Coronary artery (tissue), 2 donors: ENCODE results near the gene KIAA1958.
"Not testable (repeated sequence)": the region's sequence is repeated elsewhere in the genome, so short reads cannot be mapped to it uniquely, and the experiment has no call there.

Experiments used
- DNase-seq: peaks from one replicate; pipeline ENCODE4 v3.0.0-alpha.2; 2017; ENCODE audit warnings: low spot score
- H3K27ac ChIP-seq, 2 donors: fragments of 200-600 bp; sonication (generic); one replicate each; pipeline ENCODE4 v1.5.1; 2016 to 2019
- H3K4me3 ChIP-seq: fragments of 200-600 bp; sonication (generic); 2 replicates; pipeline ENCODE4 v1.5.1; 2016; ENCODE audit warnings: mild to moderate bottlenecking, moderate library complexity
- CTCF ChIP-seq: fragments of 200-600 bp; sonication (generic); IDR thresholded peaks from one replicate; pipeline ENCODE4 v1.5.1; 2019; ENCODE audit warnings: antibody characterized with exemption

KIAA1958 gene

DNA sequence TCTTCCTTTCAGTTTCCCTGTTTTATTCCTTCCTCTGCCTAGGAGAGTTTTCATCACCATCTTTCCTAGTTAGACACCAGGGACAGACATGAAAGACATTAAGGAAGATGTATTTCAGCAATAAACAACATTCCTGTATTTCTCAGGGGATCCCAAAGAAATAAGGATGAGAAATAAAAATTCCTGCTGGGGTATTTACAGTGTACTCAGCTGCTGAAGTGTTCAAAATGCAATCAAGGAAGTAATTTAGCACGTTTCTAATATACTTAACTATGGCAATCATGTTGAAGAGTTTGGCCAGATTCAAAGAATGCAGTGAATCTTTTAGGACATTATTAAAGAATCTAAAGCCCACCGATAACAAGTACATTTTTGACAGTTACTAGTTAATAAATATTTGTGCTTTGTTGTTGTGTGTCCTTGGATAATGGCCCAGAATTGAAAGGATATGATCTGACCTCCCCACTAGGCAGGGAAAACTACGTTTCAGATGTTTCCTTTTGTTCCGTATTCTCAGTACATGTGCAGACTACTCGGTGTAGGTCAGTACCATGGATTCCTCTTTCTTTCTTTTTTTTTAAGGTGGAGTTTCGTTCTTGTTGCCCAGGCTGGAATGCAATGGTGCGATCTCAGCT lies 184.5 kb downstream of the KIAA1958 start:
- Histone ChIP-seq H3K4me3 (no peak overlapping the region), H3K27ac (no peak overlapping the region)
- TF ChIP-seq CTCF: no peak
- DNase-seq: no peak

- not testable (repeated sequence) for DNase-seq, H3K27ac ChIP-seq, H3K4me3 ChIP-seq
These were observed 186.6 kb downstream of the KIAA1958 start for GRCh38 chr9:112673221-112673620.

- Histone ChIP-seq H3K27ac (no peak overlapping the region), H3K4me3 (no peak overlapping the region)
- DNase-seq: no peak
- TF ChIP-seq CTCF: no peak
These were observed 190.4 kb downstream of the KIAA1958 start for GRCh38 chr9:112677040-112677439.

DNA sequence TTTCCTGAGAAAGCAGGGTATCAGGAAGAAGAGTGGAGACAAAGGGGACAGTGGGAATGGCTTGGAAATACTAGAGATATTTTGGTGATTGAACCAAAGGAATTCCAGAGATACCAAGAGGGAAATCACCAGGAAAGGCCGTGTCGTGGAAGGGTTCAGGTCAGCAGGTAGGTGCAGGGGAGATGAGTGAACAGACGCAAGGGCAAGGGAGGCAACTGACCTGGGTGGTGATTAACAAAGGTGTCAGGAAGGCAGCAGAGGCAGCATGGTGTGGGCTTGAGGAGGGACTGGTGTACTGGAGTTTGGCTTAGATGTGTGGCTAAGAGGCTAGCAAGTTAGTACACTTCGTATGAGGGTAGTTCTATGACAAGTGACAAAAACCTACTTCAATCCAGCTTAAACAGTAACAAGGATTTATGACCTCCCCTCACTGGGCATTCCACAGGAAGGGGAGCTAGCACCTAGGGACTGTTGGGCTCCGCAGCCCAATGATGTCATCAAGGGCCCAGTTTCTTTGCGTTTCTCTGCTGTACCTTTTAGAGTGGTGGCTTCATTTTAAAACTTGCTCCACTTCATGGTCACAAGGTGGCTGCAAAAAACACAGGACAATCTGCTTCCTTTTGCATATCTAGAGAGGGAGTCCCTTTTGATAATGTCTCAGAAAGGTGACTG lies 194.2 kb downstream of the KIAA1958 start:
- H3K4me3 ChIP-seq: no peak overlapping the region
- no peak for DNase-seq
- no peak for TF ChIP-seq CTCF

GRCh38 chr9:112689161-112689740 lies 202.6 kb downstream of the KIAA1958 start:
- no peak overlapping the region for H3K27ac ChIP-seq
- no peak for DNase-seq
- no peak for TF ChIP-seq CTCF
- no peak overlapping the region for H3K4me3 ChIP-seq

More for the DNA sequence above, 194.2 kb downstream of the KIAA1958 start:
- H3K27ac ChIP-seq: no peak overlapping the region

DNA sequence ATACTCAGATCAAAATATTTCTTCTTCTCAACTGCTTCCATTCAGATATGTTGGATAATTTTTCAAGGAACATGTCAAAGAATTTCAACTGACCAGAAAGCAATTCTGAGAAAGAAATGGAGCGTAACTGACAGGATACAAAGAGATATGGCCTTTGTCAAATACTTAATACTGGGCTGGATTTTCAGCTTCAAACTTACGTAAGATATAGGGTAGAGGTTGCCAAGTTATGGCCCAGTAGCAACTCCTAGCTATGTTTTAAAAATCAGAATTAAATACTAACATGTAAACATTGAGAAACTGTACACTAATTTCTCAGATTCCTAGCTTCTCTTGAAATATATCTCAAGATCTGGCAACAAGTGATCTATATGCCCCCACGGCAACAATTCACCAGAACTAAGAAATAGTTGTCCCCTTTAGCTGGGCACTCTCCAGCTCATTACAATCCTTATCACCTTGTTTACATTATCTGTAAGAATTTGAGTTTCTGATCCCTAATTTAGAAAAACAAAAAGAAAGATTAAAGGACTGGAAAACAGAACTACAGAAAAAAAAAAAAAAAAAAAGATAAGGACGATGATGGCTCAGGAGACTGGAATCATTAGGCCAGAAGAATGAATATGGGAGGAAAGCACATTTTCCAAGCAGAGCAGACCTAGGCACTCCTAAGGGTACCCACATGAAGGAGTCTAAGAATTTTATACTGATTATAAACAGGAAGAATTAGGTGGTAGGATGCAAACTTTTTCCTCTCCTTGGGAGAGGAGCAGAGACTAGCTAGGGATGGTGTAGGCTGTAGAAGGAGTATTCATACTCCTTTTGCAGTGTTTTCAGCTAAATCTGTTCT lies 208.3 kb downstream of the KIAA1958 start:
- no peak for DNase-seq
- H3K27ac ChIP-seq: no peak overlapping the region
- no peak overlapping the region for H3K4me3 ChIP-seq
- TF ChIP-seq CTCF: no peak

DNA sequence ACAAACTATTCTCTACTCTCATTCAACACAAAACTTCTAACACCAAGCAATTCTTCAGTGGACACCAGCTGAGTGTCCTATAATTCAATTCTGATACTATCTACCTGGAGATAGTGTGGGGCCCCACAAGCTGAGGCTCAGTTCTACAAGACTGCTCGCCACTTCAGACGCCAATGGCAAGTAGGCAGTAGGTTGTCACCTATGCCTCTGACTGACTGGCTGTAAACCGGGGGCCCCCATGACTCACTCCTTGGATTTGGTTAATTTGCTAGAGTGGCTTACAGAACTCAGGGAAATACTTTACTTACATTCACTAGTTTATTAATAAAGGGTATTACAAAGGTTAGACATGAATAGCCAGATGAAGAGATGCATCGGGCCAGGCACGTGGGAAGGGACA lies 209.8 kb downstream of the KIAA1958 start:
- no peak for TF ChIP-seq CTCF
- DNase-seq: no peak
- Histone ChIP-seq H3K27ac (no peak overlapping the region), H3K4me3 (no peak overlapping the region)
